Smooth muscle cell (in vitro differentiated cells): ENCODE results near the gene PSMB11. TPM values are rescaled to one million over a fixed set of nuclear protein-coding genes. Genes with fewer than 3 reads are reported as not detected.

Source experiments
- DNase-seq: peaks from one replicate; lab custom pipeline; 2025; ENCODE audit not compliant: unreplicated experiment; lab: John Stamatoyannopoulos, UW
- H2AFZ ChIP-seq: fragments of 200-600 bp; sonication (generic); 2 replicates; pipeline ENCODE4 v1.6.0; 2016; ENCODE audit warnings: antibody characterized with exemption, low read depth, mild to moderate bottlenecking
- H3F3A ChIP-seq: fragments of 200-600 bp; sonication (generic); 2 replicates; pipeline ENCODE4 v1.6.0; 2017; ENCODE audit warnings: antibody characterized with exemption, low read depth
- H3K27ac ChIP-seq: fragments of 200-600 bp; sonication (generic); 2 replicates; pipeline ENCODE4 v1.5.1; 2016; ENCODE audit warnings: low read depth, mild to moderate bottlenecking
- H3K27me3 ChIP-seq: fragments of 200-600 bp; sonication (generic); 2 replicates; pipeline ENCODE4 v1.6.1; 2016; ENCODE audit warnings: low read depth, mild to moderate bottlenecking
- H3K36me3 ChIP-seq: fragments of 200-600 bp; sonication (generic); 2 replicates; pipeline ENCODE4 v1.5.1; 2016; ENCODE audit warnings: low read depth
- H3K4me1 ChIP-seq: fragments of 200-600 bp; sonication (generic); 2 replicates; pipeline ENCODE4 v1.5.1; 2016; ENCODE audit warnings: low read depth
- H3K4me2 ChIP-seq: fragments of 200-600 bp; sonication (generic); 2 replicates; pipeline ENCODE4 v1.6.0; 2016; ENCODE audit warnings: mild to moderate bottlenecking
- H3K4me3 ChIP-seq: fragments of 200-600 bp; sonication (generic); 2 replicates; pipeline ENCODE4 v1.5.1; 2016; ENCODE audit warnings: mild to moderate bottlenecking
- H3K79me2 ChIP-seq: fragments of 200-600 bp; sonication (generic); 2 replicates; pipeline ENCODE4 v1.6.0; 2016; ENCODE audit warnings: low read depth, mild to moderate bottlenecking
- H3K9ac ChIP-seq: fragments of 200-600 bp; sonication (generic); 2 replicates; pipeline ENCODE4 v1.6.0; 2016; ENCODE audit warnings: low read depth
- H3K9me3 ChIP-seq: fragments of 200-600 bp; sonication (generic); replicated peaks from 2 replicates; pipeline ENCODE4 v1.5.1; 2016; ENCODE audit warnings: low read depth
- H4K20me1 ChIP-seq: fragments of 200-600 bp; sonication (generic); 2 replicates; pipeline ENCODE4 v1.6.0; 2016; ENCODE audit warnings: low read depth
- CTCF ChIP-seq: fragments of 200-600 bp; sonication (generic); IDR thresholded peaks from 2 replicates; pipeline ENCODE4 v1.5.1; 2017; ENCODE audit warnings: borderline replicate concordance, mild to moderate bottlenecking, antibody characterized with exemption; ENCODE audit not compliant: insufficient read depth, poor library complexity, severe bottlenecking
- WGBS: methylation state at CpG from one replicate; pipeline ENCODE4 v1.1.7; 2016; ENCODE audit warnings: low lambda C conversion rate; 5-methylcytosine and 5-hydroxymethylcytosine counted together
- polyA plus RNA-seq: library from polyadenylated mRNA; unstranded; fragments of >200 nt; fragmentation: Nextera tagmentation; extraction: Ambion mirVana; gene quantifications from 2 replicates; pipeline ENCODE4 v1.2.1, GENCODE V29; 2016
- total RNA-seq: library from RNA; depleted of rRNA; stranded (reverse); fragments of >200 nt; gene quantifications from 2 replicates; pipeline ENCODE4 v1.2.3, GENCODE V29; 2014

The PSMB11 gene
- total and polyA plus RNA-seq, 2 experiments from 2014 or later, result not detected

DNA sequence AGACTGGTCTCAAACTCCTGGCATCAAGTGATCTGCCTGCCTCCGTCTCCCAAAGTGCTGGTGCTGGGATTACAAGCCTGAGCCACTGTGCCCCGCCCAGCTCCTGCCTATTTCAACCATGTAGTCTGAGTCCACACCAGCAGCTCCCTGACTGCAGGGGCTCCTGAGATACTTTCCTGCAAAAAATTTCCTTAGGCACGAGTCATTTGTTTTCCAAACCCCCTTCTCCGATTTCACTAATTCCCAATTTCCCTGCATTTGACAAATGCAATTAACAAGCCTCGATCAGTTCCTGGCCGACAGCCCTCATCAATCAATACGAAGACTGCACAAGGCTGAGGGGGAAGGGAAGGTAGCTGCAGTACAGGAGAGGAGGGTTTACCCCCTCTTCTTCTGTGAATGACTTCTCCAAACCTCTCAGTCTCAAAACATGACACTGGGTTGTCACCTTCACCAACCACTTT is 17.4 kb upstream of the PSMB11 start:
- peaks cover 13% of the 10 kb centered on the region for H3F3A ChIP-seq
- no peak for TF ChIP-seq CTCF
- no peaks in the 10 kb centered on the region for H3K4me1 ChIP-seq
- H3K79me2 ChIP-seq, result no peaks in the 10 kb centered on the region
- H3K9me3 ChIP-seq, result no peaks in the 10 kb centered on the region
- 77% methylated on average over 7 of the region's 7 CpGs for WGBS
- peaks cover 30% of the 10 kb centered on the region for H4K20me1 ChIP-seq
- DNase-seq, result no peak
- no peak overlapping the region for H3K4me3 ChIP-seq
- no peak overlapping the region for H3K27ac ChIP-seq
- H3K4me2 ChIP-seq, result no peak overlapping the region
- H3K36me3 ChIP-seq, result no peaks in the 10 kb centered on the region
- H3K27me3 ChIP-seq, result no peaks in the 10 kb centered on the region
- no peak overlapping the region for H3K9ac ChIP-seq
- H2AFZ ChIP-seq, result no peak overlapping the region

DNA sequence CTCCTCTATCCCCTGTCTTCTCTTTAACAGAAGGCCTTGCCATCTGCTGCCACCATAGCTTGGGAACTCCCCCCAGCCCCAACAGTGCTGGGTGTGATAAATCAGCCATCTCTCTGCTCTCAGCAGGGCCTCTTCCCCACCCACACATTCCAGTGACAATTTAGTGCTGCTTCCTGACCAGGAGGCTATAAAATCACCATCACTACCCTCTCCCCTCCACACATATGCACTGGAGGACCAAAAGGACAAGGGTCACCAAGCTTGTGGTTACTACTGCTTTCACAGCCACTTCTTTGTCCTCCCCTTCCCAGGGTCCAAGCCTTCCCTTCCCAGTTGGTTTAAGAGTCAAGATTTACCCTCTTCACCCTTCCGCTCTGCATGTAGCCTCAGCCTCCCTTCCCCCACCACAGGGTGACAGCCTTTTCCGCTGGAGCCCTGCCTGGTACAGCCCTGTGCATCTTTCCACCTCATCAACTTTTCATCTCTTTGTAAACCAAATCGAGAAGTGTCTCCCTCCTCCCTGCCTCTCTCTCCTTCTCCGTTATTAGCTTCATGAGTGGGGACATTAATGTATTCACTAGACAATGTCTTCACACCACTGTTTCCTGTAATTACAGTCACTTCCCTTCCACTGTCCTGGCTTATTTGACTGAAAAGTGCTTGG is 16.7 kb upstream of the PSMB11 start:
- H3K4me3 ChIP-seq, result no peak overlapping the region
- DNase-seq, result no peak
- H3F3A ChIP-seq, result peaks cover 13% of the 10 kb centered on the region
- no peak overlapping the region for H2AFZ ChIP-seq
- WGBS, result 62% methylated on average over 4 of the region's 4 CpGs
- no peaks in the 10 kb centered on the region for H3K9me3 ChIP-seq
- no peaks in the 10 kb centered on the region for H3K36me3 ChIP-seq
- no peak overlapping the region for H3K27ac ChIP-seq
- peaks cover 30% of the 10 kb centered on the region for H4K20me1 ChIP-seq
- no peak overlapping the region for H3K9ac ChIP-seq
- no peaks in the 10 kb centered on the region for H3K79me2 ChIP-seq
- no peak overlapping the region for H3K4me2 ChIP-seq
- H3K4me1 ChIP-seq, result no peaks in the 10 kb centered on the region
- no peak for TF ChIP-seq CTCF
- no peaks in the 10 kb centered on the region for H3K27me3 ChIP-seq

DNA sequence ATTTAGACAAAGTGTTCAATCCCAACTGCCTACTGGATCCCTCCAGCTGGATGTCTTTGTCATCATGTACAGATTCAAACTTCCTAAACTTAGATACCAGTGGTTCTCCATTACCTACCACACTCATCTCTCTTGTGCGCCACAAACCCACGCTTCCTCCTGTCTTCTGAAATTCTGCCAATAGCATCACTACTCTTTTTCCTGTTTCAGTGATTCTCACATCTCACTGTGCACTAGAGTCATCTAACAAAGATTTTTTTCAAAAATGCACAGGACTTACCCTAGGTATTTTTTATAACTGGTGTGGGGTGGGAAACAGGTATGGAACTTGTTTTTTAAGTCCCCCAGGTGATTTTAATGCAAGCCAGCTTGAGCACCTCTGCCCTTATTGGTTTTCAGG is 13.2 kb upstream of the PSMB11 start:
- Histone ChIP-seq H2AFZ (no peak overlapping the region), H3K4me1 (peaks cover 9% of the 10 kb centered on the region), H4K20me1 (peaks cover 30% of the 10 kb centered on the region), H3K9ac (no peak overlapping the region), H3K27ac (no peak overlapping the region), H3K4me2 (no peak overlapping the region), H3K79me2 (peaks cover 27% of the 10 kb centered on the region), H3F3A (peaks cover 13% of the 10 kb centered on the region), H3K36me3 (peaks cover 10% of the 10 kb centered on the region), H3K4me3 (no peak overlapping the region), H3K9me3 (no peaks in the 10 kb centered on the region), H3K27me3 (no peaks in the 10 kb centered on the region)
- no peak for DNase-seq
- WGBS, result 94% methylated on average over 2 of the region's 2 CpGs
- TF ChIP-seq CTCF, result no peak

- Histone ChIP-seq H3K4me1 (peaks cover 11% of the 10 kb centered on the region), H3K9ac (no peak overlapping the region), H3K79me2 (peaks cover 35% of the 10 kb centered on the region), H3K4me3 (no peak overlapping the region), H2AFZ (no peak overlapping the region), H3F3A (peaks cover 11% of the 10 kb centered on the region), H3K9me3 (no peaks in the 10 kb centered on the region), H3K27ac (no peak overlapping the region), H3K36me3 (peaks cover 10% of the 10 kb centered on the region), H4K20me1 (peaks cover 29% of the 10 kb centered on the region), H3K4me2 (no peak overlapping the region), H3K27me3 (no peaks in the 10 kb centered on the region)
- no peak for TF ChIP-seq CTCF
- WGBS, result 100% methylated on average over 4 of the region's 4 CpGs
- no peak for DNase-seq
These were observed 11.1 kb upstream of the PSMB11 start for GRCh38 chr14:23030936-23031335.
